Measurements from ENCODE around the gene GDF9. TPM values are rescaled to one million over a fixed set of nuclear protein-coding genes. Genes with fewer than 3 reads are reported as not detected.
A peak's percentile ranks its signal among the peaks of the same experiment; 100 is the strongest.

Gene GDF9
- total and polyA plus RNA-seq, 11 donors = 0.10 to 1.00 (median 0.42) TPM; not detected in 1

DNA sequence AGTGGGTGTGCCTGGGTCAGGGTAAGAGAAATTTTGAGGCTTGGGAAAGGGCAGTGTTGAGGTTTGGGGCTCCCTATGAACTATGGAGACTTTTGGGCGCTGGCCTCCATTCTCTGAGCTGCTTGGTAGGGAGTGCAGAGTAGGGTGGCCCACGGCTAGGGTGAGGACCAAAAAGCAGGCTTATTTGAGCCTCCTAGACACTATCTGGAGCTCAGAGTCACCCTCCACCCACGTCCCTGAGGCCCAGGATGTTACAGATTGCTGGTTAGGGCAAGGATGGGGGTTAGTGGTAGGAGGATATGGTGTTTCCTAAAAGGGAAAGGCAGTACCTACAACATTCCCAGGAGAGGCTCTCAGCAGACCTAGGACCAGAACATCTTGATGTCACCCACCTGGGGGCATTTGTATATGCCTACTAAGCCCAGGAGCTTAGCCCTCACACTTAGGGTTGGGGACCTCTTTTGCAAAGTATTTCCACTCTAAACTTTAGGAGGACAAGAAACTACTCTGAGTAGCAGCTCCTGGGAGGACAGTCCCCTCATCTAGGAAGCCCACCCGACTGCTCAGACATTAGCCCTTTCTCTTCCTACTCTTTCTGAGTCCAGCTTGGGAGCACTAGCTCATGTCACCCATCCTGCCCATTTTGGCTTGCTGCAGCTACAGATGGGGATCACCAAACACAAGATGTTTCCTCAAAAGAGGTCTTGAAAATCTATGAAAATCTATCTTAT, 38.2 kb downstream of the GDF9 start:
- DNase-seq (no peak), ATAC-seq (no peak)
- peaks cover 0 to 12% (median 0%) of the 10 kb centered on the region in 9 donors for H3K36me3 ChIP-seq
- no peak for TF ChIP-seq POLR2A (IDR thresholded peaks at IDR 0.05)
- TF ChIP-seq, protein P1, sequence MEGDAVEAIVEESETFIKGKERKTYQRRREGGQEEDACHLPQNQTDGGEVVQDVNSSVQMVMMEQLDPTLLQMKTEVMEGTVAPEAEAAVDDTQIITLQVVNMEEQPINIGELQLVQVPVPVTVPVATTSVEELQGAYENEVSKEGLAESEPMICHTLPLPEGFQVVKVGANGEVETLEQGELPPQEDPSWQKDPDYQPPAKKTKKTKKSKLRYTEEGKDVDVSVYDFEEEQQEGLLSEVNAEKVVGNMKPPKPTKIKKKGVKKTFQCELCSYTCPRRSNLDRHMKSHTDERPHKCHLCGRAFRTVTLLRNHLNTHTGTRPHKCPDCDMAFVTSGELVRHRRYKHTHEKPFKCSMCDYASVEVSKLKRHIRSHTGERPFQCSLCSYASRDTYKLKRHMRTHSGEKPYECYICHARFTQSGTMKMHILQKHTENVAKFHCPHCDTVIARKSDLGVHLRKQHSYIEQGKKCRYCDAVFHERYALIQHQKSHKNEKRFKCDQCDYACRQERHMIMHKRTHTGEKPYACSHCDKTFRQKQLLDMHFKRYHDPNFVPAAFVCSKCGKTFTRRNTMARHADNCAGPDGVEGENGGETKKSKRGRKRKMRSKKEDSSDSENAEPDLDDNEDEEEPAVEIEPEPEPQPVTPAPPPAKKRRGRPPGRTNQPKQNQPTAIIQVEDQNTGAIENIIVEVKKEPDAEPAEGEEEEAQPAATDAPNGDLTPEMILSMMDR (IDR thresholded peaks at IDR 0.05) = no peak
- intact Hi-C loops (cut with DNase I) = loop anchor here in 7 of 10 donors (5.0 to 10.0 kb wide), 7 partner anchors 34 to 443 kb away; partner anchors contain the start of genes GDF9 (in 1 of the 7) and UQCRQ (in 1 of the 7)
- no peaks in the 10 kb centered on the region for H3K9me3 ChIP-seq
- no peak overlapping the region for H3K27ac ChIP-seq
- H3K4me1 ChIP-seq = peaks cover 0 to 36% (median 15%) of the 10 kb centered on the region in 12 donors
- H3K4me3 ChIP-seq = no peak overlapping the region
- peaks cover 0 to 39% (median 0%) of the 10 kb centered on the region in 9 donors for H3K27me3 ChIP-seq
- WGBS, 4 donors = 85 to 97% (median 93%) methylated on average over 4 of the region's 4 CpGs

DNA sequence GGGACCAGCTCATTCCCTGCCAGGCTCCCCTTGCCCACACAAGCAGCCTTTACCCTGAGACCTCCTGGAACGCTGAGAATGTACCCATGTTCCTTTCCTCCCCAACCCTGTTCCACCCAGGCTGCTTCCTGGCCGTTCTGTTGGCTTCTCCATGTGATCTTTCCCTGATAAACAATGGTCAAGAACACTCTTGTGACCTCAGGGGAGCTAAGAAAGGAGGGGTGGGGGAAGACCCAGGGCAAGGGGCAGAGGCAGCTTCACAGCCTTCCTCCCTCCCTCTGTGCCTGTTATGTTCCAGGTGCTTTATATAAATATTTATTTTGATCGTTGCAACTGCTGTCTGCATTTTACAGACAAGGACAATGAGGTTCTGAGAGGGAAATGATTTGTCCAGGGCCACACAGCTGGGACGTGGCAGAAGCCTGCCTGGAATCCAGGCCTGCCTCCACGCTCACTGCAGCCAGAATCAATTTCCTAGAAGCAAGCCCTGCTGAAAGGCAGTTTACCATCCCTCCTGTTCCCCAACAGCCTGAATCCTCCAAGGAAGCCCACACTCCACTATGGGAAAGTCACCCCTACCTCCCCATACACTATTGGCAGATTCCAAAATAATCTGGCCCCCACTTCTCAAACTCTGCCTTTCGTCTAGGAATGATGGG, 39.7 kb downstream of the GDF9 start:
- TF ChIP-seq, protein P1 (IDR thresholded peaks at IDR 0.05) = no peak
- no peak for TF ChIP-seq POLR2A (IDR thresholded peaks at IDR 0.05)
- WGBS, 4 donors = 56 to 68% (median 67%) methylated on average over 6 of the region's 6 CpGs
- Histone ChIP-seq H3K36me3 (peaks cover 0 to 12% (median 3%) of the 10 kb centered on the region in 9 donors), H3K4me3 (no peak overlapping the region), H3K27ac (no peak overlapping the region), H3K4me1 (peaks cover 0 to 39% (median 15%) of the 10 kb centered on the region in 12 donors), H3K9me3 (no peaks in the 10 kb centered on the region), H3K27me3 (peaks cover 0 to 42% (median 0%) of the 10 kb centered on the region in 9 donors)
- intact Hi-C loops (cut with DNase I) = loop anchor here in 7 of 10 donors (5.0 to 10.0 kb wide), 7 partner anchors 36 to 442 kb away; partner anchors contain the start of genes GDF9 (in 1 of the 7) and UQCRQ (in 1 of the 7)
- DNase-seq (no peak), ATAC-seq (no peak)

DNA sequence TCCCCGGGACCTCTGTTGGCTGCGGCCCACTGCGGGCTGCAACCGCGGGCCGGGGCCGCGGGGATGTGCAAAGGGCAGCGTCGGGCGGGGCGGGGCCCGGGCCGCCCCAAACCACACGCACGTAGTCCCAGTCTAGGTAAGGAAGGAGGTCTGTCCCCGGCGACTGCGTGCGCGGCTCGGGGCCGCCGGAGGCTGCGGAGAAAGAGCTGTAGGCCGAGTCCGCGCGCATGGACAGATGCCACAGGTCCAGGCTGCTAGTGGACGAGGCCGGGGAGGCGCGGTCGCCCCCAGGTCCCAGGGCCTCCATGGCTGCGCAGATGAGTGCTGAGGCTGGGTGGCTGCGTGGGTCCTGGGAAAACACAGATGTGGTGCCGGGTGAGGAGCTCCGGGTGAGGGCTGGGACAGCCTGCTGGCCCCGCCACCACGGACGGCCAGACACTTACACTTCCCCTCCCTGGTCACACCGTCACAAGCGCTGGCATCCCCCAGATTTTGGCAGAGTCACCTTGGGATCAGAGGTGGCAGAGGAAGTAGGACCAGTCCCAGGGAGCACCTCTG, 40.4 kb downstream of the GDF9 start:
- intact Hi-C loops (cut with DNase I) = loop anchor here in 7 of 10 donors (5.0 to 10.0 kb wide), 7 partner anchors 36 to 441 kb away; partner anchors contain the start of genes GDF9 (in 1 of the 7) and UQCRQ (in 1 of the 7)

More for the DNA sequence above, 40.4 kb downstream of the GDF9 start:
- Histone ChIP-seq H3K4me3 (peak overlapping the region in 9 of 12 donors; percentile 21 to 46 (median 29)), H3K36me3 (peaks cover 0 to 12% (median 3%) of the 10 kb centered on the region in 9 donors), H3K4me1 (peaks cover 0 to 34% (median 15%) of the 10 kb centered on the region in 12 donors), H3K27me3 (peaks cover 0 to 42% (median 0%) of the 10 kb centered on the region in 9 donors), H3K27ac (peak overlapping the region in 1 of 12 donors; percentile 20), H3K9me3 (no peaks in the 10 kb centered on the region)
- TF ChIP-seq, protein P1 (IDR thresholded peaks at IDR 0.05) = no peak
- TF ChIP-seq POLR2A (IDR thresholded peaks at IDR 0.05) = no peak
- ATAC-seq (no peak), DNase-seq (no peak)
- WGBS, 4 donors = 42 to 63% (median 58%) methylated on average over 30 to 43 of the region's 43 CpGs

All from heart left ventricle (tissue), 16 donors.